Left forelimb (tissue), 1 donor: Measurements from ENCODE around the gene H6PD.
"Not testable (repeated sequence)": the region's sequence is repeated elsewhere in the genome, so short reads cannot be mapped to it uniquely, and the experiment has no call there.

Experiments used
- DNase-seq: peaks from one replicate; pipeline ENCODE4 v3.0.0-alpha.2; 2018; ENCODE audit warnings: low spot score

The H6PD gene

DNA sequence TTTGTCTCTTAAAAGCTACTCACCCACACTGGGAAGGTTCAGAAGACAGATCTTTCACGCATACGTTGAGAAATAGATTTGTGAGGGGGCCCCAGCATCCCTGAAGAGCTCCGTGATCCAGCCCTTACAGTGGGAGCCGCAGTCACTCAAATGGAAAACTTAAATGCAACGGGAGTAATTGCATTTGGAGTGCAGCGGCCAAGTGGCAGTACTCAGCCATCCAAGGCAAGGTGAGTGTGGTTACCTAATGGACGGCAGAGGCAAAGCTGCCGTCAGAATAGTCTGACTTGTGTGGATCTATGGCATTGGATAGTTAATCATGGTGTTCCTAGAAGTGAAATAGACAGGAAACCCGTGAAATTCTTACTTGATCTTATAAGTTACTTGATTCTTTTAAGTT is 63.3 kb downstream of the H6PD start:
- DNase-seq = no peak

- no peak for DNase-seq
Measured at GRCh38 chr1:9298282-9298681, 63.7 kb downstream of the H6PD start.

- not testable (repeated sequence) for DNase-seq
Measured at GRCh38 chr1:9299571-9300541, 65.3 kb downstream of the H6PD start.

DNA sequence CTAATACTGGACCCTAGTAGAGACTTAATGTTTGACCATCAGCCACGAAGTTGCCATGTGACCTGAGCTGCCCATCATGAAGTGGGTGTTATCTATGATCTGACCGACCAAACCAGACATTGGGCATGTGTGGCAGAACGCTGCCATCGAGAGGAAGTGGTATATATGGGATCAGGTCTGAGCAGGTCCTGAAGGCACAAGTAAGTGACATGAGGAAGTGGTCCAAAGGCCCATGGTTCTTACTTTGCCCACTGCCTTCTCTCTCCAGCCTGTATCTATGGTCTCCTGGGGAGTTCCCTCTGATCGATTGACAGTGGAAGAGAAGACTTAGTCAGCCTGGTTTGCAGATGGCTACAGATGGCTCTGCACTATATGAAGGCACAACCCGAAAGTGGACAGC is 66.0 kb downstream of the H6PD start:
- no peak for DNase-seq

DNA sequence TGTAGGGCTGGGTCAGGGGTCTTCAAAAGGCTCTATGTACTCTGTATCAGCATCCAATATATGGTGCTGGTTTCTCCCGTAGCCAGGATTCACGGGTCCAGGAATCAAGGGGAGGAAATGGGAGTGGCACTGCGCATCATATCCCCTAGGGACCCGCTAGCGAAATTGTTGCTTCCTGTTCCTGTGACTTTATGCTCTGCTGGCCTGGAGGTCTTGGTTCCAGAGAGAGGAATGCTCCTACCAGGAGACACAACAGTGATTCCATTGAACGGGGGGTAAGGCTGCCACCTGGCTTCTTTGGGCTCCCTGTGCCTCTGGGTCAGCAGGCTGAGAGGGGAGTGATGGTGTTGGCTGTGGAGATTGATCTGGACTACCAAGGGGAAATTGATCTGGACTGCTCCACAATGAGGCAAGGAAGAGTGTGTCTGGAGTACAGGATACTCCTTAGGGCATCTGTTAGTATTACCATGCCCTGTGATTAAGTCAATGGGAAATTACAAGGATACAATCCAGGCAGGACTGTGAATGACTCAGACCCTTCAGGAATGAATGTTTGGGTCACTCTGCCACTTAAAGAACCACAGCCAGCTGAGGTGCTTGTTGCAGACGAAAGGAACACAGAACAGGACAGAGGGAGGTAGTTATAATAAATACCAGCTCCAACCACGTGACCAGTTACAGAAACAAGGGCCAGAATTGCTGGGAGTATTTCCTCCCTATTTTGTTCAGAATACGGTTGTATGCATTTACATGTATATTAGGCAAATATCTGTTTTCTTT is 68.4 kb downstream of the H6PD start:
- DNase-seq = no peak

DNA sequence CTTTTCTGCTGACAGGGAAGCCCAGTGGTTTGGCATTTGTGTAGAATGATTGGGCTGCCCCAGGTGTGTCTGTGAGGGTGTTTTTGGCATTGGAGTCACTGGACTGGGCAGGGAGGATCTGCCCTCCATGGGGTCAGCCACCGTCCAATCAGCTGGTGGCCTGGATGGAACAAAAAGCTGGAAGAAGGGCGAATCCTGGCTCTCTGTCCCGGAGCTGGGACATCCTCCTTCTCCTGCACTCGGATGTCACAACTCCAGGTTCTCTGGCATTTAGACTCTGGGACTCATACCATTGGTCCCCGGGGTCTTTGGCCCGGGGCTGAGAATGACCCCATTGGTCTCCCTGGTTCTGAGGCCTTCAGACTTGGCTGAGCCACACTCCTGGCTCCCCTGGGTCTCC is 69.3 kb downstream of the H6PD start:
- no peak for DNase-seq

DNA sequence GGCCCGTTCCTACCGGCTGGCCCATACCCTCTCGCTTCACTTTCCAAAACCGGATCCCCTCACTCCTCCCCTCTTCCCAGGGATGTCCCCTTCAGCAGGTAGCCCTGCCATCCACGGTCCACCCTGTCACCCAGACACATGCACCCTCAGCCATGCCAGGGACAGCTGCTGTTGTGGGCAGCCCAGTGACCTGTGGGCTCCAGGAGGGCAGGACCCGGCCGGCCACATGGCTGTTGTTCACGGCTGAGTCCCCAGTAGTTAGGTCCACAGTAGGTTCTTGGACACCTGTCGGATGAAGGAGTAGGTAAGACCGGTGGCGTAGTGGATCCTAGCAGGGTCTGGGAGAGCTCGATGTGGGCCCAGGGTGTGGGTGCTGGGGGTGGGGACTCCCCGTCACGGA is 70.6 kb downstream of the H6PD start:
- no peak for DNase-seq

DNA sequence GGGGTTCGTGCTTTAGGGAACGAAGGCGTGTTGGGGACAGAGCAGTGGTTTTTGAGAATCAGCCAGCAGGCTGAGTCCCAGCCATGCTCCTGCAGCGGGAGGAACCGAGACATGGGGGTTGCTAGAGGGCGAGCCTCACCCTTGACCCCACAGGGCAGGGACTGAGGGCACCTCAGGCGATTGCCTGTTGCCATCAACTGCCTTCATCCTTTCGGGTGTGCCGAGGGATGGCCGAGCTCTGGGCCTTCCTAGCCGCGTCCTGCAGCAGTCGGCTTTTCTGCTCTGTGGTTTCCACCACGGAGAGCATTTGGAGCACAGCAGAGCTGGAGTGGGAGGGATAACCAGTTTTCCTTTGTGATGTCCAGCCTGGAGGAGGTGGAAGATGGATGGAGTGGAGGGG is 71.4 kb downstream of the H6PD start:
- DNase-seq = no peak

DNA sequence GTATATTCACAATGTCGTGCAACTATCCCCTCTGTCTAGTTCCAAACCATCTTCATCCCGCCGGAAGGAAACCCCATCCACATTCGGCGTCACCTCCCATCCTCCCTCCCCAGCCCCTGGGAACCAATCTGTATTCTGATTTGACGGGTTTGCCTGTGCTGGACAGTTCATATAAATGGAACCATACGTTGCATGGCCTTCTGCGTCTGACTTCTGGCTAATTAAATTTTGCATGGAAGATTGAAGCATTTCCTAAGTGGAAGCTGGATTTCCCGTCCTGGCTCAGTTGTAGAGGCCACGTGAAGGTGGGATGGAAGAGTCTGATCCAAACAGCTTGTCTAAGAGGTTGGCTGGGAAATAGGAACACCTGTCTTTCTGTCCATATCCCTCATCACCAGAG is 72.7 kb downstream of the H6PD start:
- DNase-seq = no peak

GRCh38 chr1:9308236-9308785 is 73.7 kb downstream of the H6PD start:
- no peak for DNase-seq

DNA sequence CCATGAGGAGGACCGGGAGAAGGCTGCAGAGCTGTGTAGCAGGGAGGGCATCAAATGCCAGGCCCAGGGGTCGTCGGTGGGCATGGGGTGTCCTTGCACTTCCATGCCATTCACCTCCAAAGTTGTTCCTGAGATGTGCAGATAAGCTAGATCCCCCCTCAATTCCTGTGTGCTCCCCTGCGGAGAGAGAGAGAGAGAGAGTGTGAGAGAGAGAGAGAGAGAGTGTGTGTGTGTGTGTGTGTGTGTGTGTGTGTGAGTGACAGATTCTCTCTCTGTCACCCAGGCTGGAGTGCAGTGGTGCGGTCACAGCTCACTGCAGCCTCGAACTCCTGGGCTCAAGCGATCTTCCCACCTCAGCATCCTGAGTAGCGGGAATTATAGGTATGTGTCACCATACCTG is 74.5 kb downstream of the H6PD start:
- DNase-seq = no peak

DNA sequence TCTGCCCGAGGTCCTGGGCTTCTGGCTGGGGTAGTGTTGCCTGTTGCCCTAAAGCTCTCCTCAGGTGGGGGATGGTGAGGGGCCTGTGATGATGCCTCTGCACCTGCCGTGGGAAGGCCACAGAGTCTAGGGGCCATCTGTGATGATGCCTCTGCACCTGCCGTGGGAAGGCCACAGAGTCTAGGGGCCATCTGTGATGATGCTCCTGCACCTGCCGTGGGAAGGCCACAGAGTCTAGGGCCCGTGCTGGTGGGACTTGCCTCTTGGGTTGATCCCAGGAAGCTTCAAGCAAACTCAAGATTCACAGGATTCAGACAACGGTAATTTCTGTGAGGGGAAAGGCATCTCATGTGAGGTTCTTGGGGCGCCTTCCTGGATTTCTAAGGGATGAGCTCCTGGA is 75.4 kb downstream of the H6PD start:
- no peak for DNase-seq

GRCh38 chr1:9311029-9311428 is 76.5 kb downstream of the H6PD start:
- DNase-seq = no peak

- no peak for DNase-seq
Measured at GRCh38 chr1:9311479-9311878, 76.9 kb downstream of the H6PD start.

GRCh38 chr1:9312168-9312720 is 77.7 kb downstream of the H6PD start:
- DNase-seq = no peak

DNA sequence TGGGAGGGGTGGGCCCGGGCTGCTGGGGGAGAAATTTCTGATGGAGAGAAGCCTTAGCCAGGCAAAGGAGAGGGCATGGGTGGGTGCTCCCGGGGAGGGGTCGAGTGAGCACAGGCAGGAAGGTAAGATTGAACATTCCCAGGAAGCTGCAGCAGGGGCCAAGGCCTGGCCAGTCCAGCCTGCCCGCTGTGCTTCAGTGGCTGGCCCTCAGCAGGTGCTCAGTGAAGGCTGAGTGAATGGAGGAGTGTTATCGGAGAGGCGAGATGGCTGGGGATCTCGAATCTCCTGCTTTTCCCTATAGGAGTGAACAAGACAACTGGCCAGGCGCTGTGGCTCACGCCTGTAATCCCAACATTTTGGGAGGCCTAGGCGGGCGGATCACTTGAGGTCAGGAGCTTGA is 79.0 kb downstream of the H6PD start:
- DNase-seq = no peak

DNA sequence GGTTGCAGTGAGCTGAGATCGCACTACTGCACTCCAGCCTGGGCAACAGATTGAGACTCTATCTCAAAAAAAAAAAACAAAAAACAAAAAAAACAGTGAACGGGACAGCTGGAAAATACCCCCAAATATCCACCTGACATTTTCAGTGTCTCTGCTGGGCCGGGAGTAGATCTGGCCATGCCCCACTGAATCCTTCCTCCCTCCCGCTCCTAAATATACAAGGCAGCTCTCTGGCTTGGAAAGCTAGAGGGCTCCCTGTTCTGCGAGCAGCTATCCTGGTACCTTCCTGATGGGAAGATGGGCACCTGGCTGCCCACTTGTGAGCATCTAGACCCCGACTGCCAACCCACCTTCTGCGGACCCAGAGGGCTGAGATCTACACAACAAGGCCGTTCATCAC is 79.5 kb downstream of the H6PD start:
- no peak for DNase-seq

- no peak for DNase-seq
Measured at GRCh38 chr1:9314711-9315379, 80.3 kb downstream of the H6PD start.

- no peak for DNase-seq
Measured at GRCh38 chr1:9315411-9316079, 81.0 kb downstream of the H6PD start.

- no peak for DNase-seq
Measured at GRCh38 chr1:9316080-9316444, 81.5 kb downstream of the H6PD start.

- DNase-seq = no peak
Measured at GRCh38 chr1:9316512-9316911, 81.9 kb downstream of the H6PD start.

GRCh38 chr1:9317072-9317471 is 82.5 kb downstream of the H6PD start:
- DNase-seq = no peak
